Activated CD8-positive, alpha-beta T cell treated with anti-CD3 and anti-CD28 coated beads for 36 hours (primary cell): Measurements from ENCODE around the gene PPT1. TPM values are rescaled to one million over a fixed set of nuclear protein-coding genes. Genes with fewer than 3 reads are reported as not detected.
A peak's percentile ranks its signal among the peaks of the same experiment; 100 is the strongest.

ENCODE experiments used
- ATAC-seq: fragments of 200-7000 bp; cut with Tn5 transposase; one replicate; pipeline ENCODE4 v1.10.0; 2021; ENCODE audit warnings: mild to moderate bottlenecking, moderate library complexity
- CTCF ChIA-PET: fragments of 350-600 bp; sonication (Branson Sonifier 250); formaldehyde crosslinking; loops from one replicate; lab custom pipeline; 2021; ENCODE audit warnings: antibody characterized with exemption; lab: Charles Lee
- POLR2A ChIA-PET: fragments of 350-600 bp; sonication (Branson Sonifier 250); formaldehyde crosslinking; loops from one replicate; lab custom pipeline; 2021; ENCODE audit warnings: antibody characterized with exemption; lab: Charles Lee
- DNase-seq: peaks from one replicate; pipeline ENCODE4 v3.0.0-alpha.2; 2020
- H3K27ac Mint-ChIP-seq: one replicate; pipeline ENCODE4 v1.8.0; 2021; ENCODE audit warnings: mild to moderate bottlenecking, mixed read lengths
- H3K27me3 Mint-ChIP-seq: one replicate; pipeline ENCODE4 v1.8.0; 2021; ENCODE audit warnings: mixed read lengths
- H3K36me3 Mint-ChIP-seq: one replicate; pipeline ENCODE4 v1.8.0; 2021; ENCODE audit warnings: low read depth, mixed read lengths
- H3K4me1 Mint-ChIP-seq: one replicate; pipeline ENCODE4 v1.8.0; 2021; ENCODE audit warnings: low read depth, mixed read lengths
- H3K4me3 Mint-ChIP-seq: one replicate; pipeline ENCODE4 v1.8.0; 2021; ENCODE audit warnings: mild to moderate bottlenecking, moderate library complexity, mixed read lengths
- H3K9me3 Mint-ChIP-seq: one replicate; pipeline ENCODE4 v1.8.0; 2021; ENCODE audit warnings: mixed read lengths
- CTCF ChIP-seq: fragments of 200-600 bp; IDR thresholded peaks from one replicate; pipeline ENCODE4 v1.8.0; 2022; ENCODE audit warnings: antibody characterized with exemption, mild to moderate bottlenecking
- intact Hi-C: fragments of 100-400 bp; cut with micrococcal nuclease; formaldehyde crosslinking; loops from one replicate; pipeline ENCODE4 v1.10.0; 2022
- total RNA-seq, 2 experiments: library from RNA; stranded (reverse); gene quantifications; one replicate each; pipeline ENCODE4 v1.2.3, GENCODE V29; 2021

Gene PPT1
- total RNA-seq, 2 experiments from 2014 or later = 60.6 to 69.1 TPM

- Mint-ChIP-seq H3K4me1 (peaks cover 90% of the 10 kb centered on the region), H3K4me3 (no peak overlapping the region), H3K27ac (peak overlapping the region; percentile 91), H3K36me3 (peaks cover 73% of the 10 kb centered on the region), H3K27me3 (no peaks in the 10 kb centered on the region), H3K9me3 (no peaks in the 10 kb centered on the region)
- intact Hi-C loops = no loop called here
- ChIA-PET CTCF (interaction anchor here (0.6 to 3.2 kb wide), 7 partner anchors 9 to 281 kb away, joined by 3 to 11 read pairs (median 4); no protein-coding TSS in a partner anchor), POLR2A (interaction anchor here (0.5 to 1.8 kb wide), 6 partner anchors 9 to 17 kb away, joined by 3 to 15 read pairs (median 4); no protein-coding TSS in a partner anchor)
- ATAC-seq (no peak), DNase-seq (no peak)
- TF ChIP-seq CTCF = no peak
Measured at GRCh38 chr1:40058097-40058452, 39.0 kb downstream of the PPT1 start.

GRCh38 chr1:40057310-40058030, 39.6 kb downstream of the PPT1 start:
- intact Hi-C loops = no loop called here
- TF ChIP-seq CTCF = no peak
- DNase-seq = no peak
- no peak for ATAC-seq
- Mint-ChIP-seq H3K36me3 (peaks cover 73% of the 10 kb centered on the region), H3K27ac (peak overlapping the region; percentile 91), H3K4me1 (peaks cover 90% of the 10 kb centered on the region), H3K9me3 (no peaks in the 10 kb centered on the region), H3K27me3 (no peaks in the 10 kb centered on the region), H3K4me3 (no peak overlapping the region)
- POLR2A ChIA-PET = interaction anchor here (0.5 to 1.8 kb wide), 7 partner anchors 8 to 18 kb away, joined by 3 to 15 read pairs (median 5); partner anchors contain the start of gene CAP1
- CTCF ChIA-PET = interaction anchor here (0.6 to 3.2 kb wide), 7 partner anchors 8 to 282 kb away, joined by 3 to 11 read pairs (median 4); no protein-coding TSS in a partner anchor

GRCh38 chr1:40056519-40057309, 40.3 kb downstream of the PPT1 start:
- ChIA-PET POLR2A (interaction anchor here (0.8 to 1.2 kb wide), 2 partner anchors 14 to 17 kb away, joined by 3 to 5 read pairs; partner anchors contain the start of gene CAP1), CTCF (interaction anchor here (0.7 to 3.2 kb wide), 6 partner anchors 15 to 282 kb away, joined by 3 to 11 read pairs (median 5); no protein-coding TSS in a partner anchor)
- no peaks in the 10 kb centered on the region for H3K27me3 Mint-ChIP-seq
- peaks cover 91% of the 10 kb centered on the region for H3K4me1 Mint-ChIP-seq
- no peak overlapping the region for H3K4me3 Mint-ChIP-seq
- ATAC-seq = peak; percentile 45
- no peaks in the 10 kb centered on the region for H3K9me3 Mint-ChIP-seq
- no peak for TF ChIP-seq CTCF
- intact Hi-C loops = no loop called here
- peak overlapping the region; percentile 91 for H3K27ac Mint-ChIP-seq
- H3K36me3 Mint-ChIP-seq = peaks cover 73% of the 10 kb centered on the region
- no peak for DNase-seq

- DNase-seq (no peak), ATAC-seq (no peak)
- Mint-ChIP-seq H3K9me3 (no peaks in the 10 kb centered on the region), H3K27me3 (no peaks in the 10 kb centered on the region), H3K4me1 (peaks cover 87% of the 10 kb centered on the region), H3K36me3 (peaks cover 72% of the 10 kb centered on the region), H3K4me3 (no peak overlapping the region), H3K27ac (peak overlapping the region; percentile 79)
- intact Hi-C loops = no loop called here
- ChIA-PET POLR2A (interaction anchor here (1.0 kb wide), 1 partner anchor 23 kb away, joined by 3 read pairs; no protein-coding TSS in a partner anchor), CTCF (no interaction called here)
- TF ChIP-seq CTCF = no peak
Measured at GRCh38 chr1:40053138-40053887, 43.7 kb downstream of the PPT1 start.
